ENCODE data around the gene CACTIN.

The CACTIN gene

DNA sequence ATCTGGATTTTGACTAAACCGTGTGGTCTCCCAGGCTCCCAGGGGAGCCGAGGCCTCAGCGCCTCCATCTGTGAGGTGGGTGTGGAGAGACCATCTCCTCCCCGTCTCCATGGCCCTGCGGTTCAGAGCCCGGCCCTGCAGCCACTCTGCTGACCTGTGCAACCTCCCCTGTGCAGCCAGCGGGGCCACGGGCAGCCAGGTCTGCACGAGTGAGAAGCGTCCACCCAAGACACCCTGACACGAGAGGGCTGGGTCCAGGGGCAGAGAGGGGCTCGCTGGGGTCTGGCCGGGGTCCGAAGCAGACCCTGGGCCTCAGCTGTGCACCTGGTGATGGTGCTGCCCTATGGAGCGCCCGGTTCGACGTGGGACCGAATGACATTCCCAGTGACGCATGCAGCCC lies 10.4 kb upstream of the CACTIN start:
- TF ChIP-seq TAF1 (IDR thresholded peaks at IDR 0.05; ENCODE audit: low read depth), result no peak
- no peak for TF ChIP-seq FOXM1 (IDR thresholded peaks at IDR 0.05; ENCODE audit: borderline replicate concordance, low read depth)
- no peak for TF ChIP-seq CREB1 (IDR thresholded peaks at IDR 0.05; ENCODE audit: low read depth)
- TF ChIP-seq, protein P1, sequence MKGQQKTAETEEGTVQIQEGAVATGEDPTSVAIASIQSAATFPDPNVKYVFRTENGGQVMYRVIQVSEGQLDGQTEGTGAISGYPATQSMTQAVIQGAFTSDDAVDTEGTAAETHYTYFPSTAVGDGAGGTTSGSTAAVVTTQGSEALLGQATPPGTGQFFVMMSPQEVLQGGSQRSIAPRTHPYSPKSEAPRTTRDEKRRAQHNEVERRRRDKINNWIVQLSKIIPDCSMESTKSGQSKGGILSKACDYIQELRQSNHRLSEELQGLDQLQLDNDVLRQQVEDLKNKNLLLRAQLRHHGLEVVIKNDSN (IDR thresholded peaks at IDR 0.05), result no peak
- no peak for TF ChIP-seq TEAD4 (IDR thresholded peaks at IDR 0.05)
- TF ChIP-seq, protein P2, sequence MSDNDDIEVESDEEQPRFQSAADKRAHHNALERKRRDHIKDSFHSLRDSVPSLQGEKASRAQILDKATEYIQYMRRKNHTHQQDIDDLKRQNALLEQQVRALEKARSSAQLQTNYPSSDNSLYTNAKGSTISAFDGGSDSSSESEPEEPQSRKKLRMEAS (IDR thresholded peaks at IDR 0.05), result no peak
- TF ChIP-seq, protein P3, sequence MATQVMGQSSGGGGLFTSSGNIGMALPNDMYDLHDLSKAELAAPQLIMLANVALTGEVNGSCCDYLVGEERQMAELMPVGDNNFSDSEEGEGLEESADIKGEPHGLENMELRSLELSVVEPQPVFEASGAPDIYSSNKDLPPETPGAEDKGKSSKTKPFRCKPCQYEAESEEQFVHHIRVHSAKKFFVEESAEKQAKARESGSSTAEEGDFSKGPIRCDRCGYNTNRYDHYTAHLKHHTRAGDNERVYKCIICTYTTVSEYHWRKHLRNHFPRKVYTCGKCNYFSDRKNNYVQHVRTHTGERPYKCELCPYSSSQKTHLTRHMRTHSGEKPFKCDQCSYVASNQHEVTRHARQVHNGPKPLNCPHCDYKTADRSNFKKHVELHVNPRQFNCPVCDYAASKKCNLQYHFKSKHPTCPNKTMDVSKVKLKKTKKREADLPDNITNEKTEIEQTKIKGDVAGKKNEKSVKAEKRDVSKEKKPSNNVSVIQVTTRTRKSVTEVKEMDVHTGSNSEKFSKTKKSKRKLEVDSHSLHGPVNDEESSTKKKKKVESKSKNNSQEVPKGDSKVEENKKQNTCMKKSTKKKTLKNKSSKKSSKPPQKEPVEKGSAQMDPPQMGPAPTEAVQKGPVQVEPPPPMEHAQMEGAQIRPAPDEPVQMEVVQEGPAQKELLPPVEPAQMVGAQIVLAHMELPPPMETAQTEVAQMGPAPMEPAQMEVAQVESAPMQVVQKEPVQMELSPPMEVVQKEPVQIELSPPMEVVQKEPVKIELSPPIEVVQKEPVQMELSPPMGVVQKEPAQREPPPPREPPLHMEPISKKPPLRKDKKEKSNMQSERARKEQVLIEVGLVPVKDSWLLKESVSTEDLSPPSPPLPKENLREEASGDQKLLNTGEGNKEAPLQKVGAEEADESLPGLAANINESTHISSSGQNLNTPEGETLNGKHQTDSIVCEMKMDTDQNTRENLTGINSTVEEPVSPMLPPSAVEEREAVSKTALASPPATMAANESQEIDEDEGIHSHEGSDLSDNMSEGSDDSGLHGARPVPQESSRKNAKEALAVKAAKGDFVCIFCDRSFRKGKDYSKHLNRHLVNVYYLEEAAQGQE (IDR thresholded peaks at IDR 0.05; ENCODE audit: low read depth), result no peak
- no peak for TF ChIP-seq CEBPB (IDR thresholded peaks at IDR 0.05)
- no peak for TF ChIP-seq YY1 (IDR thresholded peaks at IDR 0.05; ENCODE audit: low read depth)
- no peak for TF ChIP-seq NFIC (IDR thresholded peaks at IDR 0.05)
- TF ChIP-seq EP300 (IDR thresholded peaks at IDR 0.05; ENCODE audit: borderline replicate concordance), result no peak
- no peak for TF ChIP-seq TCF12 (IDR thresholded peaks at IDR 0.05; ENCODE audit: low read depth)
- no peak for TF ChIP-seq EGR1 (IDR thresholded peaks at IDR 0.05)
- no peak for TF ChIP-seq RAD21 (IDR thresholded peaks at IDR 0.05; ENCODE audit: low read depth)
- no peak for TF ChIP-seq ZBTB7A (IDR thresholded peaks at IDR 0.05; ENCODE audit: low read depth)

DNA sequence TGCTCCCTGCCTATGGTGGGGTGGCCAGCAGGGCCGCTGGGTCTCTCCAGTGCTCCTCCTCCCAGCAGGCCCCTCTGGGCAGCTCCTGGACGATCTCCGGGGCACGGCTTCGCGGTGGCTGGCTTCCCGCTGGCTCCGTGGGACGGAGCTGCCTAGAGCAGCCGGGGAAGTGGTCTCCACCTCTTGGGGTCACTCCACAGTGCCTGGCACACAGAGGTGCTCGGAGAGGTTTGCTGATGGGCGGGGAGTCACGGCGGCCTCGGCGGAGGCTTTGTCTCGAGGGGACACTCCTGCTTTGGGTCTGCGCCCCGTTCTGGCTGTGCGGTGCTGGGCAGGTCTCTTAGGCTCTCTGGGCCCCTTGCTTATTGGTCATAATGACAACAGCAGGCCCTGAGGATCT lies 9.9 kb upstream of the CACTIN start:
- TF ChIP-seq TEAD4 (IDR thresholded peaks at IDR 0.05), result no peak

DNA sequence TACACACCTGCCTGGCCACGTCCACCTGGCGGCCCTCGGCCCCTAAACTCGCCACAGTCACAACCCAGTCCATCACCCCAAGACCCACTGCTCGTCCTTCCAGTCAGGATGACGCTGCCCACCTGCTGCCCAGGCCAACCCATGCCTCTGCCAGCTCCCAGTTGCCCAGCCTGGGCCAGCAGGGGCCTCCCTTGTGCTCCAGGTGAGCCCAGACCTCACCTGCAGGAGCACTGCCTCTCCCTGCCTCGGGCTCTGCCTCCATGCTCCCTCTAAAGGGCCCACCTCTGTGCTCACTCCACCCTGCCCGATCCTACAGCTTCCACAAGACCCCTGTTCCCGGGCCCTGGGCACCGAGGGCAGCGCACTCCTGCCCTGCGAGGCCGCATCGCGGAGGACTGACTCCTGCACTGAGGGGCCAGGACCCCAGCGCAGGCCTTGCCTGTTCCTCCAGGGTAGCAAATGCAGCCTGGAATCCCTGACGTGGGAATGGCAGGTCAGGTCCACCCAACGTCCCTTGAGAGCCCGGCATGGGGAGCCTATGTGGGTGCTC lies 8.0 kb upstream of the CACTIN start:
- TF ChIP-seq ZBTB7A (IDR thresholded peaks at IDR 0.05; ENCODE audit: low read depth) (no peak), FOXM1 (IDR thresholded peaks at IDR 0.05; ENCODE audit: borderline replicate concordance, low read depth) (no peak), CREB1 (IDR thresholded peaks at IDR 0.05; ENCODE audit: low read depth) (no peak), TAF1 (IDR thresholded peaks at IDR 0.05; ENCODE audit: low read depth) (no peak), RAD21 (IDR thresholded peaks at IDR 0.05; ENCODE audit: low read depth) (no peak), YY1 (IDR thresholded peaks at IDR 0.05; ENCODE audit: low read depth) (no peak), NFIC (IDR thresholded peaks at IDR 0.05) (no peak), CEBPB (IDR thresholded peaks at IDR 0.05) (no peak), EGR1 (IDR thresholded peaks at IDR 0.05) (no peak), EP300 (IDR thresholded peaks at IDR 0.05; ENCODE audit: borderline replicate concordance) (no peak), TEAD4 (IDR thresholded peaks at IDR 0.05) (no peak), TCF12 (IDR thresholded peaks at IDR 0.05; ENCODE audit: low read depth) (no peak)
- TF ChIP-seq, protein P3 (IDR thresholded peaks at IDR 0.05; ENCODE audit: low read depth), result no peak
- TF ChIP-seq, protein P2 (IDR thresholded peaks at IDR 0.05), result no peak
- TF ChIP-seq, protein P1 (IDR thresholded peaks at IDR 0.05), result no peak

DNA sequence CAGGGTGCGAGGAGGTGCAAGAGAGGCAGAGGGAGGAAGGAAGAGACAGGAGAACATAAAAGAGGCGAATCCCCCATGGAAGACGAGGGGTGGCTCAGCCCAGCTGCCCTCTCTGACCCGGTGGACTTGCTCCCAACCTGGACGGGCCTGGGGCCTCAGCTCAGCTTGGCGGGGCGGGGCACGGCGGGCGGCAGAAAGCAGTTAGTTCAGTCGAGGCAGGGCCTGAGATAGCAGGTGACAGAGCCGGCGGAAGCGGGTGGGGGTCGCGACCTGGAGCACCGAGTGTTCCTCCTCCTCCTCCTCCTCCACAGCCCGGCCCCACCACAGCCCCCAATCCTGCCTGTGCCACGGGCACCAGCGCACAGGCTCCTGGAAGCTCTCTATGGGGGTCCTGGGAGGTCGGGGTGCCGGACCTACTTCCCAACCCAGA lies 7.0 kb upstream of the CACTIN start:
- TF ChIP-seq RAD21 (IDR thresholded peaks at IDR 0.05; ENCODE audit: low read depth) (no peak), TCF12 (IDR thresholded peaks at IDR 0.05; ENCODE audit: low read depth) (no peak), CREB1 (IDR thresholded peaks at IDR 0.05; ENCODE audit: low read depth) (no peak), NFIC (IDR thresholded peaks at IDR 0.05) (no peak), YY1 (IDR thresholded peaks at IDR 0.05; ENCODE audit: low read depth) (no peak)

DNA sequence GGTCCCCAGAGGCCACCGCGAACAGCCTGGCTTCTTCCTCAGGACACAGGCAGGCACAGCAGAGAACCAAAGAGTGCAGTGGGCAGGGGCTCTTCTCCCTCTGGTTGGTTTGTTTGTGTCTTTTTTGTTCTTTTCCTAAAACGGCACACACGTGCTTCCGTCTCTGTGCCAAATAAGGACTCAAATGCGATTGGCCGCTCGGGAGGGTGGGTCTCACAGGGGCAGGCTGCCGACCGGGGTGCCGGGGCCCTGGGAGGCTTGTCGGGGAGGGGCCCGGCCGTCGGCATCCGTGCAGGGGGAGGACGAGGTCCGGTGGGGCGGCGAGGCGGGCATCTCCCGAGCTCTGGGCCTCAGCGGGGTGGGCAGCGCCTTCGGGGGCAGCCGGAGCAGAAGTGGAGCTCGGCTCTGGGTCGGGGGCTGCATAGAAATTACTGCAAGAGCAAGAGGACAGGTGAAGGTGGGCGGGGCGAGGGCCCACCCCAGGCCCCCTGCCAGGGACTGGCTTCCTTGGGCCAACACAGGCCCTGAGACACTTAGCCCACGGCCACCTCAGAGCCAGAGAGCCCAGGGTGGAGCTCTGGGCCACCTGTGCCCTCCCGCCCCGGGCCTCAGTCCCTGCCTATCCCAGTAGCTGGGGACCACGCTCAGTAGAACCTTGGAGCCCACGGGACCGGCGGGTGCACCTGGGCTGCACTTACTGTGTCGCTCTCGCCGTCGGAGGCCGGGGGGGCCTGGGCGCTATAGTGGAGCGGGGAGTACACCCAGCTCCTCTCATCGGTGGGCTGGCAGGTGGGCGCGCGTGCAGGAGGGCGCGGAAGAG lies 6.4 kb upstream of the CACTIN start:
- TF ChIP-seq TAF1 (IDR thresholded peaks at IDR 0.05; ENCODE audit: low read depth), result no peak

DNA sequence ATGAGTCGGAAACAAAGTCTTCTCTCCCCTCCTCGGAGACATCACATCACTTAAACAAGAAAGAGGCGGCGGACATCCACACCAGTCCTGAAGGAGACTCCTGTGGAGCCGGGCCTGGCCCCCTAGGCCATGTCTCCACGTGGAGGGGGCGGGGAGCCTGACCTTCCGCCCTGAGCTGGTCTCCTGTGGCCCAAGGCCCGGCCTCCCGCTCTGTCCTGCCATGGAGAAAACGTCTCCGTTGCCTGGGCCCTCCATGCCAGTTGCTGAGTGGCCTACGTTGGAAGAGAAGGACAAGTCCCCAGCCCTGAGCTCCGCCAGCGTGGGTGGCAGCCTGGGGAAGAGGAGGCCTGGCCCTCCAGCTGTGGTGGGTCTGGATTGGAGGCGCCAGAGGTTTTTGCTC lies 5.5 kb upstream of the CACTIN start:
- TF ChIP-seq, protein P3 (IDR thresholded peaks at IDR 0.05; ENCODE audit: low read depth), result no peak
- TF ChIP-seq YY1 (IDR thresholded peaks at IDR 0.05; ENCODE audit: low read depth), result no peak
- no peak for TF ChIP-seq TEAD4 (IDR thresholded peaks at IDR 0.05)
- TF ChIP-seq EGR1 (IDR thresholded peaks at IDR 0.05), result no peak
- no peak for TF ChIP-seq CEBPB (IDR thresholded peaks at IDR 0.05)
- TF ChIP-seq, protein P1 (IDR thresholded peaks at IDR 0.05), result no peak
- no peak for TF ChIP-seq FOXM1 (IDR thresholded peaks at IDR 0.05; ENCODE audit: borderline replicate concordance, low read depth)
- TF ChIP-seq CREB1 (IDR thresholded peaks at IDR 0.05; ENCODE audit: low read depth), result no peak
- no peak for TF ChIP-seq TCF12 (IDR thresholded peaks at IDR 0.05; ENCODE audit: low read depth)
- no peak for TF ChIP-seq ZBTB7A (IDR thresholded peaks at IDR 0.05; ENCODE audit: low read depth)
- TF ChIP-seq, protein P2 (IDR thresholded peaks at IDR 0.05), result no peak
- TF ChIP-seq TAF1 (IDR thresholded peaks at IDR 0.05; ENCODE audit: low read depth), result no peak
- TF ChIP-seq RAD21 (IDR thresholded peaks at IDR 0.05; ENCODE audit: low read depth), result no peak

All from Ishikawa (cell line).